Glutamatergic neuron (in vitro differentiated cells): ENCODE results near the gene ZNF845. TPM values are rescaled to one million over a fixed set of nuclear protein-coding genes. Genes with fewer than 3 reads are reported as not detected.
A peak's percentile ranks its signal among the peaks of the same experiment; 100 is the strongest.

Source experiments
- DNase-seq: peaks from one replicate; pipeline ENCODE4 v3.0.0; 2022
- H3K27ac Mint-ChIP-seq: one replicate; pipeline ENCODE4 v1.8.0; 2020; ENCODE audit warnings: mild to moderate bottlenecking, mixed read lengths, inconsistent platforms; ENCODE audit not compliant: unreplicated experiment
- H3K27me3 Mint-ChIP-seq: one replicate; pipeline ENCODE4 v1.8.0; 2020; ENCODE audit warnings: mild to moderate bottlenecking, moderate library complexity, mixed read lengths, inconsistent platforms; ENCODE audit not compliant: unreplicated experiment
- H3K36me3 Mint-ChIP-seq: one replicate; pipeline ENCODE4 v1.8.0; 2020; ENCODE audit warnings: mild to moderate bottlenecking, mixed read lengths, inconsistent platforms; ENCODE audit not compliant: unreplicated experiment
- H3K4me1 Mint-ChIP-seq: one replicate; pipeline ENCODE4 v1.8.0; 2020; ENCODE audit warnings: mild to moderate bottlenecking, low read depth, mixed read lengths, inconsistent platforms; ENCODE audit not compliant: unreplicated experiment
- H3K4me3 Mint-ChIP-seq: one replicate; pipeline ENCODE4 v1.8.0; 2020; ENCODE audit warnings: mild to moderate bottlenecking, mixed read lengths, inconsistent platforms; ENCODE audit not compliant: unreplicated experiment
- H3K9me3 Mint-ChIP-seq: one replicate; pipeline ENCODE4 v1.8.0; 2020; ENCODE audit warnings: mild to moderate bottlenecking, moderate library complexity, mixed read lengths, inconsistent platforms; ENCODE audit not compliant: unreplicated experiment
- total RNA-seq: library from RNA; stranded (reverse); fragmentation: NEBNext Ultra II Directional; extraction: Animal tissue kit (Norgen Biotek cat#: 25700); gene quantifications from one replicate; pipeline ENCODE4 v1.2.1, GENCODE V29; 2021; ENCODE audit not compliant: unreplicated experiment
- TF ChIP-seq, protein P1 (sequence below): fragments of 200-600 bp; sonication (generic); IDR thresholded peaks from one replicate; pipeline ENCODE4 v1.5.0; 2021; ENCODE audit not compliant: partially characterized antibody, unreplicated experiment

ZNF845 gene
- total RNA-seq, 1 donor from 2014 or later = 8.5 TPM

DNA sequence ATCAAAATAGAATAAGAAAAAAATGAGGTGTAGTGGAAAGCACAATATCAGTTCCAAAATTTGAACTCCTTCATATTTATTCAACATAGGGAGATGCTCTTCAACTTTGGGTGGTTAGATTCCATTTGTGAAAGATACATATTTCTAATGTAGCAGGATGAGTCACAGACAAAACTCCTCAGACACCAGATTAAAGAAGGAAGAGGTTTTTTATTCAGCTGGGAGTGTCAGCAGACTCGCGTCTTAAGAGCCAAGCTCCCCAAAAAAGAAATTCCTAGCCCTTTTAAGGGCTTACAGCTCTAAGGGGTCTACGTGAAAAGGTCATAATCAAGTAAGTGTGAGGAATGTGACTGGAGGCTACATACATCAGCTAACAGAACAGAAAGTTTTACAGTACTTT is 54.6 kb downstream of the ZNF845 start:
- no peak overlapping the region for H3K4me3 Mint-ChIP-seq
- H3K36me3 Mint-ChIP-seq = peaks cover 30% of the 10 kb centered on the region
- H3K27me3 Mint-ChIP-seq = peaks cover 2% of the 10 kb centered on the region
- DNase-seq = no peak
- TF ChIP-seq, protein P1, sequence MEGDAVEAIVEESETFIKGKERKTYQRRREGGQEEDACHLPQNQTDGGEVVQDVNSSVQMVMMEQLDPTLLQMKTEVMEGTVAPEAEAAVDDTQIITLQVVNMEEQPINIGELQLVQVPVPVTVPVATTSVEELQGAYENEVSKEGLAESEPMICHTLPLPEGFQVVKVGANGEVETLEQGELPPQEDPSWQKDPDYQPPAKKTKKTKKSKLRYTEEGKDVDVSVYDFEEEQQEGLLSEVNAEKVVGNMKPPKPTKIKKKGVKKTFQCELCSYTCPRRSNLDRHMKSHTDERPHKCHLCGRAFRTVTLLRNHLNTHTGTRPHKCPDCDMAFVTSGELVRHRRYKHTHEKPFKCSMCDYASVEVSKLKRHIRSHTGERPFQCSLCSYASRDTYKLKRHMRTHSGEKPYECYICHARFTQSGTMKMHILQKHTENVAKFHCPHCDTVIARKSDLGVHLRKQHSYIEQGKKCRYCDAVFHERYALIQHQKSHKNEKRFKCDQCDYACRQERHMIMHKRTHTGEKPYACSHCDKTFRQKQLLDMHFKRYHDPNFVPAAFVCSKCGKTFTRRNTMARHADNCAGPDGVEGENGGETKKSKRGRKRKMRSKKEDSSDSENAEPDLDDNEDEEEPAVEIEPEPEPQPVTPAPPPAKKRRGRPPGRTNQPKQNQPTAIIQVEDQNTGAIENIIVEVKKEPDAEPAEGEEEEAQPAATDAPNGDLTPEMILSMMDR = no peak
- H3K27ac Mint-ChIP-seq = no peak overlapping the region
- H3K4me1 Mint-ChIP-seq = no peaks in the 10 kb centered on the region
- H3K9me3 Mint-ChIP-seq = peaks cover 11% of the 10 kb centered on the region

DNA sequence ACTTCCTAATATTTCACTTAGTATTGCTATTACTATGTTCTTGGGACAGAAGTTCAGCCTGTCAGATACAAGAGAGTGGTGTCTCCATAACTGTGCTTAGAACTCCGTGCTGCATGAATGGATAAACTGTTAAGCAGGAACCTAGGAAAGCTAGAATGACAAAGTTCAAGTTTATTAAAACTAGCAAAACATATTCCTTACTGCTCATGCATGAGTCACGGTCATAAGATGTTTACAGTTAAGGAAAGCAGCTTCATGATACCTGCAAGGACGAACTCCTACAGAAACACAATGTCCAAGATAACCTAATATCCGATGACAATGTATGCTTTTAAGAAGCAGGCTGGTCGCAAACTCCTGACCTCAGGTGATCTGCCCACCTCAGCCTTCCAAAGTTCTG is 55.4 kb downstream of the ZNF845 start:
- Mint-ChIP-seq H3K4me1 (peaks cover 6% of the 10 kb centered on the region), H3K36me3 (peaks cover 24% of the 10 kb centered on the region), H3K9me3 (peaks cover 11% of the 10 kb centered on the region), H3K4me3 (no peak overlapping the region), H3K27me3 (peaks cover 2% of the 10 kb centered on the region), H3K27ac (no peak overlapping the region)
- TF ChIP-seq, protein P1 = no peak
- no peak for DNase-seq

DNA sequence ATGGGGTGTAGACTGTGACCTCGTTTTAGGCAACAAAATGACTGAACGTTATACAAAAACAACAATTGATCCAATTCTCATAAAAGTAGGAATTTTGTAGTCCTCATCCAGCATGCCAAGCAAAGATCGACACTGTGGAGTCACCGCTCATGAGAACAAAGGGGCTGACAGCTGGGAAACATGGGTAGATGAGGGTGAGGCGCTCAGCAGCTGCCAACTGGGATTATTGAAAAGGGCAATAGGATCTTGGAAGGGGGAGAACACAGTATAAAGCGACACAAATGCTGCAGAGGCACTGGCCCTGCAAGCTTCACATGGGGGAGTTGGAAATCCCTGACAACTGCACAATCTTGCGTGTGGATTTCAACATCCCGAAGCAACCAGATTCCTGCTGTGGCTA is 56.0 kb downstream of the ZNF845 start:
- Mint-ChIP-seq H3K4me3 (no peak overlapping the region), H3K36me3 (peaks cover 22% of the 10 kb centered on the region), H3K27ac (no peak overlapping the region), H3K27me3 (peaks cover 2% of the 10 kb centered on the region), H3K9me3 (peaks cover 8% of the 10 kb centered on the region), H3K4me1 (peaks cover 10% of the 10 kb centered on the region)
- no peak for DNase-seq
- TF ChIP-seq, protein P1 = no peak

DNA sequence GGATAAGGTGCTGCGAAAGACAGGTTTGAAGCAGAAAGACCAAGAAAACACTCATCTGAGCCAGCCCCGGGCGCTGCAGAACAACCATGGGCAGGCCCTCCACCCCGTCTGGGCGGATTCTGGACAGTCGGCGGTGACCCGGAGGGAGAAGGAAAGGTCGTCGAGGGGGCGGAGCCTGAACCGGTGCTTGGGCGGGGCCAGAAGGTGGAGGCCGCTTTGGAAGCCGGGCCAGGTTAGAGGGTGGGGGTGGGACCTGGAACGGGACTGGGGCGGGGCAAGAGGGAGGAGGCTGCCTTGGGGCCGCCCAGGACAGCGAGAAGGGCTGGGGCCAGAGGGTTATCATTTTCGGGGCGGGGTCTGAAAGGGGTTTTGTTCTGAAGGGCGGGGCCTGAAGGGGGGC is 56.4 kb downstream of the ZNF845 start:
- Mint-ChIP-seq H3K4me1 (peaks cover 12% of the 10 kb centered on the region), H3K27ac (no peak overlapping the region)

DNA sequence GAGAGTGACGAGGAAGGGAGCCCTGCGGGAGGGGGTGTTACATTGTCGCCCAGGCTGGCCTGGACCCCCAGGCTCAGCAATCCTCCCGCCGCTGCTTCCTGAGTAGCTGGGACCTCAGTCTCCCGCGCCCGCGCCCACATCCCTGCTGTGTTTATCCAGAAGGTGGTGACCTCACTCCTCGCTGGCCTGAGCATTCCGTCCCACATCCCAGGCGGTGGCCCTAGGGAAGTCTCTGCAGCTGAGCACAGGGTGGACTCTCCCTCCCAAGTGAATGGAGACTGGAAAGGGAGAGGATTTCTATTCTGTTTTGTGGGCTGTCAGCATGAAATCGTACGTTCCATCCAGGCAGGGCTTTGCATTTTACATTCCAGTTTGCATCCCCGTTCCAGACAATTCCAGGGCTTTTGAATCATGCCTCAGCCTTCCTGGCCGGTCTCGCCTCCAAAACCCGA is 61.0 kb downstream of the ZNF845 start:
- Mint-ChIP-seq H3K4me3 (peak overlapping the region; percentile 96), H3K4me1 (peaks cover 12% of the 10 kb centered on the region), H3K36me3 (peaks cover 3% of the 10 kb centered on the region), H3K27ac (peak overlapping the region; percentile 97), H3K27me3 (peaks cover 5% of the 10 kb centered on the region), H3K9me3 (peaks cover 11% of the 10 kb centered on the region)
- TF ChIP-seq, protein P1 = no peak
- DNase-seq = peak; percentile 80

More for the DNA sequence above, 56.4 kb downstream of the ZNF845 start:
- peaks cover 7% of the 10 kb centered on the region for H3K9me3 Mint-ChIP-seq
- TF ChIP-seq, protein P1 = no peak
- peak; percentile 18 for DNase-seq
- peaks cover 18% of the 10 kb centered on the region for H3K36me3 Mint-ChIP-seq
- H3K4me3 Mint-ChIP-seq = no peak overlapping the region
- H3K27me3 Mint-ChIP-seq = peaks cover 3% of the 10 kb centered on the region
